Measurements from ENCODE around the gene GAK. TPM values are rescaled to one million over a fixed set of nuclear protein-coding genes. Genes with fewer than 3 reads are reported as not detected.

The GAK gene
- total RNA-seq, 1 donor from 2014 or later, result 97.1 TPM

DNA sequence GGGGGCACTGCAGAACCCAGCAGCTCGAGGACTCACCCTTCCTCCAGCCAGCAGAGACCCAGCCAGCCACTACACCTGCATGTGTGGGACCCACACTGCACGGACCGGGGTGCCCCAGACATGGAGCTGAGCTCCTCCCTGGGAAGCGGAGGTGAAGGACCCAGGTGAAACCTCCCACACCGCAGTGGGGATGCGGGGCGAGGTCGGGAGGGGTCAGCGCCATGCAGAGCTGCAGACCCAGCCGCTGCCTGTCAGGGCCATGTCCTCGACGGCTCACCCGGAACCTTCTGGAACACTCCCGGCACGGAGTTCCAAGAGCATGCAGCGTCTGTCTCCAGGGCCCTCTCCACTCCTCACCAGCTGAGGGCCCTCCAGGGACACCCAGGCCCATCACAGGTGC, 42.6 kb downstream of the GAK start:
- Mint-ChIP-seq H3K9me3 (no peaks in the 10 kb centered on the region), H3K4me1 (ENCODE audit: unreplicated experiment) (no peaks in the 10 kb centered on the region), H3K36me3 (peaks cover 7% of the 10 kb centered on the region), H3K4me3 (no peak overlapping the region), H3K27ac (no peak overlapping the region), H3K27me3 (no peaks in the 10 kb centered on the region)
- TF ChIP-seq, protein P1, sequence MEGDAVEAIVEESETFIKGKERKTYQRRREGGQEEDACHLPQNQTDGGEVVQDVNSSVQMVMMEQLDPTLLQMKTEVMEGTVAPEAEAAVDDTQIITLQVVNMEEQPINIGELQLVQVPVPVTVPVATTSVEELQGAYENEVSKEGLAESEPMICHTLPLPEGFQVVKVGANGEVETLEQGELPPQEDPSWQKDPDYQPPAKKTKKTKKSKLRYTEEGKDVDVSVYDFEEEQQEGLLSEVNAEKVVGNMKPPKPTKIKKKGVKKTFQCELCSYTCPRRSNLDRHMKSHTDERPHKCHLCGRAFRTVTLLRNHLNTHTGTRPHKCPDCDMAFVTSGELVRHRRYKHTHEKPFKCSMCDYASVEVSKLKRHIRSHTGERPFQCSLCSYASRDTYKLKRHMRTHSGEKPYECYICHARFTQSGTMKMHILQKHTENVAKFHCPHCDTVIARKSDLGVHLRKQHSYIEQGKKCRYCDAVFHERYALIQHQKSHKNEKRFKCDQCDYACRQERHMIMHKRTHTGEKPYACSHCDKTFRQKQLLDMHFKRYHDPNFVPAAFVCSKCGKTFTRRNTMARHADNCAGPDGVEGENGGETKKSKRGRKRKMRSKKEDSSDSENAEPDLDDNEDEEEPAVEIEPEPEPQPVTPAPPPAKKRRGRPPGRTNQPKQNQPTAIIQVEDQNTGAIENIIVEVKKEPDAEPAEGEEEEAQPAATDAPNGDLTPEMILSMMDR (conservative IDR thresholded peaks at IDR 0.05), result no peak
- DNase-seq (ENCODE audit: extremely low spot score, unreplicated experiment), result no peak

DNA sequence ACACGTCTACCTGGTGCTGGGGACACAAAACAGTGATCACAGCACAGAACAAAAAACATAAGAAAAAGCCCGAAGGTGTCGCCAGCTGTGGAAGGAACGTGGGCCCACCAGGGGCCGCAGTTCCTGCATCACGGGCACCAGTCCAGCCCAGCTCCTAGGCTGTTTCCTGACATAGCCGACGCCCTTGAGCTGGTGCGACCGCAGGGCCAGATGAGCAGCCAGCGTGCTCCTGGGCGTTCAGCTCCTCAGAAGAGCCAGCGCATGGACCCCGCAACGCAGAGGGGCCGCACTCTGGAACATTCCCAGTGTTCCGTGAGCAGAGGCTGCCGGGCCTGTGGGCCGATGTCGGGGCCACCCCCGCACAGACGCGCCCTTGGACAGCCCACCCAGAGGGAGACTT, 44.1 kb downstream of the GAK start:
- Mint-ChIP-seq H3K4me3 (no peak overlapping the region), H3K27ac (peak overlapping the region; percentile 18), H3K9me3 (no peaks in the 10 kb centered on the region), H3K4me1 (ENCODE audit: unreplicated experiment) (no peaks in the 10 kb centered on the region), H3K27me3 (no peaks in the 10 kb centered on the region), H3K36me3 (peaks cover 7% of the 10 kb centered on the region)
- no peak for DNase-seq (ENCODE audit: extremely low spot score, unreplicated experiment)
- TF ChIP-seq, protein P1 (conservative IDR thresholded peaks at IDR 0.05), result no peak

DNA sequence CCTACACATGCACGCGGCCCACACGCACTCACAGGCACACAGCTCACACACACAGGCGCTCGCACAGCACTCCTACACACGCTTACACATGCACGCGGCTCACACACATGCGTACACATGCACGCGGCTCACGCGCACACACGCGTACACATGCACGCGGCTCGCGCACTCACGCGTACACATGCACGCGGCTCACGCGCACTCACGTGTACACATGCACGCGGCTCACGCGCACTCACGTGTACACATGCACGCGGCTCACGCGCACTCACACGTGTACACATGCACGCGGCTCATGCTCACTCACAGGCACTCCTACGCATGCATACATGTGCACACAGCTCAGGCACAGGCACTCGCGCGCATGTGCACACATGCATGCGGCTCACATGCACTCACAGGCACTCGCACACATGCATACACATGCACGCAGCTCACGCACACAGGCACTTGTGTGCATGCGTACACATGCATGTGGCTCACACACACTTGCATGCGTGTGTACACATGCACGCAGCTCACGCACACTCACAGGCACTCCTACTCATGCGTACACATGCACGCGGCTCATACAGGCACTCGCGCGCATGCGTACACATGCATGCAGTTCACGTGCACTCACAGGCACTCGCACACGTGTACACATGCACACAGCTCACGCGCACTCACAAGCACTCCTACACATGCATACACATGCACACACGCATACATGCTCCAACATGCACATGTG, 44.9 kb downstream of the GAK start:
- no peak for DNase-seq (ENCODE audit: extremely low spot score, unreplicated experiment)
- Mint-ChIP-seq H3K27me3 (no peaks in the 10 kb centered on the region), H3K9me3 (no peaks in the 10 kb centered on the region), H3K4me1 (ENCODE audit: unreplicated experiment) (no peaks in the 10 kb centered on the region), H3K36me3 (peaks cover 7% of the 10 kb centered on the region), H3K4me3 (no peak overlapping the region), H3K27ac (peak overlapping the region; percentile 34)
- TF ChIP-seq, protein P1 (conservative IDR thresholded peaks at IDR 0.05), result no peak

DNA sequence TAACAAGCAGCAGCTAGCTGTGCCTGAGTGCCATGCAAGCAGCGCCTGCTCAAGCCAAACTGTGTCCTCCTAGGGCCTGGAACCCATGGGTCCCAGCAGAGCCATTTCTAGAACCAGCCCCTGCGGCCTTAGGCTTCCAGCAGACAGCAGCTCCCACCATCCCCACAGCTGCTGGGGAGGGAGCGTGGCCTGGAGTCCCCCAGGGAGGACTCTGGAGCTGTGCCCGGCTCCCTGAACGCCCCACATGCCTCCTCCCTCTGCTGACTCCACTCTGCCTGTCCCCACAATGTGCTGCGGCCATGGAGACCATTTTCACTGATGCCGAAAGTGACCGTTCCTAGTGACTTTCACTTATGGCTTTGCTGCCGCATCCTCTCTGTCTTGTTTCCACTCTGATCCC, 45.9 kb downstream of the GAK start:
- Mint-ChIP-seq H3K4me1 (ENCODE audit: unreplicated experiment) (no peaks in the 10 kb centered on the region), H3K27me3 (no peaks in the 10 kb centered on the region), H3K9me3 (no peaks in the 10 kb centered on the region), H3K27ac (no peak overlapping the region), H3K36me3 (peaks cover 7% of the 10 kb centered on the region), H3K4me3 (no peak overlapping the region)
- TF ChIP-seq, protein P1 (conservative IDR thresholded peaks at IDR 0.05), result no peak
- DNase-seq (ENCODE audit: extremely low spot score, unreplicated experiment), result no peak

DNA sequence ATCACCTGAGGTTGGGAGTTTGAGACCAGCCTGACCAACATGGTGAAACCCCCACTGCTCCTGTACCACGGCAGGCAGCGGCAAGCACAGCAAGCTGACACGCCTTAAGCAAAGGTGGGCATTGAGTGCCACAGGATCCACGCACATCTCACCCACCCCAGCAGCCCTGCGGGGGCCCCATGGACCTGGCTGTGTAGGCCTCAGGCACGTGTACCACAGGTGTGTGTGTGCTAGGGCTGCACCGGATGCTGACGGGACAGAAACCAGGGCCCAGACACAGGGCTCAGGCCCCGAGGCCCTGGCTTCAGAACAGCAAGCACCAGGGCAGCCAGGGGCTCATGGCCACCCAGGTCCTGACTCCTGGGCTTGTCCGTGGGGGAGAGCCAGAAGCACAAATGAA, 46.8 kb downstream of the GAK start:
- Mint-ChIP-seq H3K36me3 (peaks cover 7% of the 10 kb centered on the region), H3K9me3 (no peaks in the 10 kb centered on the region), H3K27me3 (no peaks in the 10 kb centered on the region), H3K4me3 (no peak overlapping the region), H3K4me1 (ENCODE audit: unreplicated experiment) (no peaks in the 10 kb centered on the region), H3K27ac (no peak overlapping the region)
- TF ChIP-seq, protein P1 (conservative IDR thresholded peaks at IDR 0.05), result no peak
- no peak for DNase-seq (ENCODE audit: extremely low spot score, unreplicated experiment)
